ENCODE data around the gene PMEPA1. TPM values are rescaled to one million over a fixed set of nuclear protein-coding genes. Genes with fewer than 3 reads are reported as not detected.

PMEPA1 gene
- polyA plus RNA-seq, 2 of the 4 experiments (the other 2 are of a cell fraction) = 131 to 147 TPM

DNA sequence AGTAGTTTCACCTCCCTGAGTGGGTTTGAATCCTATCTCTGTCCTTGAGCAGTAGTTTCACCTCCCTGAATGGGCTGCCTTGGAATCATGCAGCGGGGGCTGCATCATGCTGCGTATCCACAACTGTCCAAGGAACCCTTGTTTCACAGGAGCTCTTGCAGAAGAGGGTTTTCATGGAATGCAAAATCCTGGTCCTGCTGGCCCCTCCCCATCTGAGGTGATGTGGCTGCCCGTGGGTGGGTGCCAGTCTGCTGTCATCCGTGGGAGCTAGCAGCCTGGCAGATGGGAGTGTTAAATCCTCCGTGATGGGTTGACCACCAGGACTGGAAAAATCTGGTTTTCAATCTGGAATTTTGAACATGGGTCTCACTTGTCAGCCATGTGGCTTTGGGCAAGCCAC, 111.3 kb downstream of the PMEPA1 start (continued):
- no peak for TF ChIP-seq KDM1A (IDR thresholded peaks at IDR 0.05; ENCODE audit: low read depth)
- no peak for TF ChIP-seq HOXB5 (CRISPR knock-in tag; IDR thresholded peaks at IDR 0.05)
- TF ChIP-seq JUNB (IDR thresholded peaks at IDR 0.05) = no peak
- TF ChIP-seq POLR2AphosphoS2 (conservative IDR thresholded peaks at IDR 0.05; ENCODE audit: low read length) = no peak
- no peak for TF ChIP-seq ZC3H11A (IDR thresholded peaks at IDR 0.05)
- TF ChIP-seq, protein P1, sequence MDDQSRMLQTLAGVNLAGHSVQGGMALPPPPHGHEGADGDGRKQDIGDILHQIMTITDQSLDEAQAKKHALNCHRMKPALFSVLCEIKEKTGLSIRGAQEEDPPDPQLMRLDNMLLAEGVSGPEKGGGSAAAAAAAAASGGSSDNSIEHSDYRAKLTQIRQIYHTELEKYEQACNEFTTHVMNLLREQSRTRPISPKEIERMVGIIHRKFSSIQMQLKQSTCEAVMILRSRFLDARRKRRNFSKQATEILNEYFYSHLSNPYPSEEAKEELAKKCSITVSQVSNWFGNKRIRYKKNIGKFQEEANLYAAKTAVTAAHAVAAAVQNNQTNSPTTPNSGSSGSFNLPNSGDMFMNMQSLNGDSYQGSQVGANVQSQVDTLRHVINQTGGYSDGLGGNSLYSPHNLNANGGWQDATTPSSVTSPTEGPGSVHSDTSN (IDR thresholded peaks at IDR 0.05) = no peak
- TF ChIP-seq TFCP2L1 (CRISPR knock-in tag; IDR thresholded peaks at IDR 0.05) = no peak
- TF ChIP-seq KDM5A (IDR thresholded peaks at IDR 0.05) = no peak
- TF ChIP-seq, protein P2, sequence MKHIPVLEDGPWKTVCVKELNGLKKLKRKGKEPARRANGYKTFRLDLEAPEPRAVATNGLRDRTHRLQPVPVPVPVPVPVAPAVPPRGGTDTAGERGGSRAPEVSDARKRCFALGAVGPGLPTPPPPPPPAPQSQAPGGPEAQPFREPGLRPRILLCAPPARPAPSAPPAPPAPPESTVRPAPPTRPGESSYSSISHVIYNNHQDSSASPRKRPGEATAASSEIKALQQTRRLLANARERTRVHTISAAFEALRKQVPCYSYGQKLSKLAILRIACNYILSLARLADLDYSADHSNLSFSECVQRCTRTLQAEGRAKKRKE (CRISPR knock-in tag; IDR thresholded peaks at IDR 0.05; ENCODE audit: low read depth) = no peak

Other genes starting within 250 kb of the PMEPA1 start
- gene CTCFL, start 184.9 kb downstream of the PMEPA1 start, polyA plus RNA-seq (2011; rRNA removed) = 0.03 TPM in 1 of 2 replicates, not detected in the other
- 0.03 TPM in 2 of 3 replicates, not detected in the other for gene CTCFL, start 184.9 kb downstream of the PMEPA1 start, polyA plus RNA-seq (2017; fragmentation: RNase III; extraction: RNeasy Plus Mini Kit Qiagen cat#74134 plus additional on column Dnase treatment)
- 0.12 and 0.21 TPM in 2 replicates for gene PCK1, start 148.9 kb downstream of the PMEPA1 start, polyA plus RNA-seq (2011; rRNA removed)
- 0.04 to 0.07 TPM in 2 of 3 replicates, not detected in the other for gene PCK1, start 148.9 kb downstream of the PMEPA1 start, polyA plus RNA-seq (2017; fragmentation: RNase III; extraction: RNeasy Plus Mini Kit Qiagen cat#74134 plus additional on column Dnase treatment)
- gene ZBP1, start 89.6 kb downstream of the PMEPA1 start, polyA plus RNA-seq (2011; rRNA removed) = not detected in 2 replicates
- gene ZBP1, start 89.6 kb downstream of the PMEPA1 start, polyA plus RNA-seq (2017; fragmentation: RNase III; extraction: RNeasy Plus Mini Kit Qiagen cat#74134 plus additional on column Dnase treatment) = 0.05 to 0.07 TPM (median 0.05 TPM) in 3 replicates

Data from A549 (cell line).